GM19240 (cell line): ENCODE results near the gene PCDHGA5.
"Not testable (repeated sequence)": the region's sequence is repeated elsewhere in the genome, so short reads cannot be mapped to it uniquely, and the experiment has no call there.

ENCODE experiments used
- DNase-seq: peaks from one replicate; pipeline ENCODE4 v3.0.0; 2011; ENCODE audit warnings: low spot score; ENCODE audit not compliant: insufficient read length

Gene PCDHGA5

DNA sequence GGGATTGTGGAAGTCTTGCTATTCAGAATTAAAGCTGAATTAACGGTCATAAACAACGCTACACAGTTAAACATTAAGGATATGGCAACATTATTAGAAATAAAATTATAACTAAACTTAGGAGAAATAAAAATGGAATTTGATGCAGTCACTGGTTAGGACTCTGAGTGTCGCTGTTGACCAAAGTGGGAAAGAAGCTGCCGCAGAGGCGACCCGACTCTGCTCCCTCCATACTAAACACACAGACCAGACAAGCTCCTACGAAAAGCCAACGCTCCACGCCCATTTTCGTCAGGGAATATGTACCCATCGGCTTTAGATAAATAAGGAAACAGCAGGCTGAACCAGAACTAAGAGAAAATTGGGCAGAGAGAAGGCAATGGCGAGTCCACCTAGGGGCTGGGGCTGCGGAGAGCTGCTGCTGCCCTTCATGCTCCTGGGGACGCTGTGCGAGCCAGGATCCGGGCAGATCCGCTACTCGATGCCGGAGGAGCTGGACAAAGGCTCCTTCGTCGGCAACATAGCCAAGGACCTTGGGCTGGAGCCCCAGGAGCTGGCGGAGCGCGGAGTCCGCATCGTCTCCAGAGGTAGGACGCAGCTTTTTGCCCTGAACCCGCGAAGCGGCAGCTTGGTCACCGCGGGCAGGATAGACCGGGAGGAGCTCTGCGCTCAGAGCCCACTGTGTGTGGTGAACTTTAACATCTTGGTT is at the start of gene PCDHGA5:
Gene PCDHGA5, plus strand, starts transcription at position 211 of the 709 bp plus-strand sequence. Its CDS starts 169 bp downstream, at position 380.
- DNase-seq: no peak

DNA sequence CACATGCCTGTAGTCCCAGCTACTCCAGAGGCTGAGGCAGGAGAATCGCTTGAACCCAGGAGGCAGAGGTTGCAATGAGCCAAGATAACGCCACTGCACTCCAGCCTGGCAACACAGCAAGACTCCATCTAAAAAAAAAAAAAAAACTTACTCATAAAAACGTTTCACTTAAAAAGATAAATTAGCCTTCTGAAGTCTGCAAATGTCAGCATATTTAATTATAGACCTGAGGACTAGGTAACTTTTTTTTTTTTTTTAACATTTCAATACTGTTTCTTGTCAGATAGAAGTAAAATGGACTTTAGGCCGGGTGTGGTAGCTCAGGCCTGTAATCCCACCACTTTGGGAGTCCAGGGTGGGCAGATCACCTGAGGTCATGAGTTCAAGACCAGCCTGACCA is 47.0 kb upstream of the PCDHGA5 start:
- DNase-seq: not testable (repeated sequence)

DNA sequence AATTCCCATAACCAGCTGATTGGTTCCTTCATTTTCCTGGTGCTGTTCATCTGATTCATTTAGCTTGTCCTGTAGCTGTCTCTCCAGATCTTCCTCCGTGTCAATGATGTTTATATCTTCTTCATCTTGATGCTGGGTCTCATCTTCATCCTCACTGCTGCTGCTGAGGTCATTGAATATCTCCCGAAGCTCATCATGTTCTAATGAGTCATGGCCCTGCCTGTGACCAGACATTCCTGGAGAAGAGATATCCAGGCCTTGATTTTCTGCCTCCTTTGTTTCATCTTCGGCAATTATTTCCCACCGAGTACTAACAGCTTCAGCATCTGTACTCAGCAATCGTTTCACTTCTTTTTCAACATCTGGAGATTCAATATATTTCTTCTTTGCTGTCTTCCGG is 44.8 kb upstream of the PCDHGA5 start:
- DNase-seq: no peak

DNA sequence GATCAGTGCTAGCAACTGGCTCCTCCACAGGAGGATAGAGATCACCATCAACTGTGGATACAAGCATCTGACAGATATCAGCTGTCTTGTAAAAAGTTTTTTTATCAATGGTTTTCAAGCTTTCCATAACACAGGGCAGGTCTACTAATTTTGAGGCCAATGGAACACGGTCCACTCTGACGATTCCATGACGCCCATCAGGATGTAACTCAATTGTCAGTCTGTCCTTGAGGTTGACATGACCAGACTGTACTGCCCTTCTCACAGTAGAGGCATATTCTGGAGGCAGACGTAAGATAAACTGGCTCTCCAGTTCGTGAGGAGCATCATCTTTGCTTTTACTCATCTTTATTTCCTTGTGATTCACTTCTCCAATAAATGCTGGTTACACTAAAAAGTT is 44.3 kb upstream of the PCDHGA5 start:
- DNase-seq: no peak

DNA sequence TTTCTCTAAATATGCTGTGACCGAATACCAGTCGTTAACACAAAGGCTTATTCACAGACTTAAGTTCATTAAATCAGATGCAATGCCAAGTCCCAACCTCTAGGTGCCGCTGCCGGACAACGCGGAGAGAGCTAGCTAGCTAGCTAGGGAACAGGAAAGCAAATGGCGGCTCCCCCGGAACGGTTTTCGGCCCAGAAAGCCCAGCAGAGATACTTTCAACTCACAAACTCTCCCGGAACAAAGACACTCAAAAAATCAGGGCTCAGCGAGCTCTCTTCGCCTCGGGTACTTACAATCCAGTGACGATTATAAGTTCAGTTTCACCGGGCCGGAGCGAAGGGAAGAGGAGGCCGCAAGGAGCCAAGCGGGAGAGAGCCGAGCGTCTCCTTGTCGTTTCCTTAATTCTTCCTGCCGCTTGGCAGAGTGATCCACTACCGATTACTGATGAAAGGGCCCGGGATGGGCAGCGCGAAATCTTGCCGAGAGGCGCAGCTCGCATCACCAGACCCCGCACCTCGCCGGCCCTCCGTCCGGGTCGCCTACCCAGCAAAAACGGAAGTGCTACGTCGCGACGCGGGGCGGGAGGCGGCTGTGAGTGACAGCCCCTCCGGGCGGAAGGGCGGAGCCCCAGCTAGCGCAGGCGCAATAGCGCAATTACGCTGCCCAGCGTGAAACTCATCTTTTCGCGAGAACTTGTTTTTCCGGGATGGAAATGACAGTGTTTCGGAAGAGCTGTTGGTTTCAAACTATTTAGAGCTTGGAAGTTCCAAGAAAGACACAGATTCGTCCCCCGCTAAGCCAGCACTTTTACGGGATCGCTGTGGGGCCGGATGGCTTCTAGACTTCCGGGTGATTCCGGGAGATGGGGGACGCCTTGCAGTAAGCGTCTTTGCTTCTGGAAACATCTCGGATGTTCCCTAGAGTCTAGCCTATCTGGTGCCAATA is 43.5 kb upstream of the PCDHGA5 start, which contains the start of gene TAF7:
Gene TAF7, minus strand, starts transcription at position 560 of the 945 bp plus-strand sequence. CDS start 740 bp downstream, outside the sequence.
- DNase-seq: peak; percentile 59

DNA sequence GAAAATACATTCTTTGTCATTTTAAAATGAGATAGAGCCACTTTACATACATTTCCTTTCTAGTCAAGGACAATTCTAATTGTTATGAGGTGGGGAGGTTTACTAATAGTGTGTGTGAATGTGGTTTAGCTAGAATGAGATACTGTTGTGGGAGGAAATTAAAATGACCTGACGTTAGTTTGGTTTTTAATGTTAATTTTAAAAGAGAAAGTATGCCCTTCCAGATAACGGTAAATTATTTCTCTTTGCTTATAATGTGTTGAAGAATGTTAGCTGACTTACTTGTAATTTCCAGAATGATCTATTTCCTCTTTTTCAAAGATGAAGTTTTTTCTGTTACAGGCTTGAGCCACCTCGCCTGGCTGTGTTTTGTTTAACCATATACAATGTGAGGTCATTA is 41.7 kb upstream of the PCDHGA5 start:
- no peak for DNase-seq

DNA sequence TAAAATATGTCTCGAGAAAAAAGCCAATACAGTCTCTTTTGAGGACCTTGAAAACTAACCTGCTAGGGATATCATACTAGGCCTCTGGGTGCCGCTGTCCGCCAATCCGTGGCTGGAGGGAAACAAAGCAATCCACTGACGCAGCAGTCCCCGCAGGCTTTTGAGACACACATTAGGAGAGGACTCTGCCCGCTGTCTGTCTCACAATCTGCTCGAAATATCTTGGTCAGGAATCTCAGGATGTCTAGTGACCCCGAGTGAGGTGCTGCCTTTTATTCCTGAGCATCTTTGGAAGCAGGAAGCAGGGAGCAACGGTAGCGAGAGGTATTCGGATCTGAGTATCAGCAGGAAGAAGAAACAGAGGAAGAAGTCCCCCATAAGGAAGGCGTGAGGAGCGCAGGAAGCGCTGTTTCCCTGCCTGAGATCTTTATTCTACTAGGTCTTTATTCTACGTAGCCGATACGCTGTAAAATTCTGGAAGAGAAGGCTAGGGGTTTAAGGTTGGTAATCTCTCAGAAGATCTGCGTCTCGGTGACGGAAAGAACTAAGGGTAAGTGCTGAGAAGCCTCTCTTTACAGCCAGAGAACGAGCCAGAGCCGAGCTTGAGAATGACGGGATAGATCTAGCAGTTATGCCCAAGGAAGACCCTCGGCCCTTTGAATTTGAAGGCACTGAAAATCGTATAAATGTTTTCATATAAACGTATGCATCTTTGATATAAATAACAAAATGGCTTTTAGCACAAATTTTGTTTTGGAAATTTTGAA is 37.7 kb upstream of the PCDHGA5 start:
- DNase-seq: no peak

DNA sequence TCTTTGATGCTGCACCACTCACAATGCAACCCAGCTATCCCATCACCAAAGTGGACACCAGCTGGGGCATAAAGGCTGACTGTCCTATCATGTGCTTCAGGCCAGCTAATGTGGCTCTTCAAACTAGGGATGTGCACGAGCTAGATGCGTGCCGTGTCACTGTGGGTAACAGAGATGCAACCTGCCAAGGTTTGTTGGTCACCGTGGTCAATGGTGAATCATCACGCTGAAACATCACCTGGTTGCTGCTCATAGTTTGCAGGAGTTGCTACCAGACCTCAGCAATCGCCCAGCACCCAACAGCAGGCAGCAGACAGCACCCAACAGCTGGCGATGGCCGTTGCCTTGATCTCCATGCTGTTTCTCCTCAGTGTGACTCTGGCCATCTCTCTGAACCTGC is 35.7 kb upstream of the PCDHGA5 start:
- DNase-seq: no peak

DNA sequence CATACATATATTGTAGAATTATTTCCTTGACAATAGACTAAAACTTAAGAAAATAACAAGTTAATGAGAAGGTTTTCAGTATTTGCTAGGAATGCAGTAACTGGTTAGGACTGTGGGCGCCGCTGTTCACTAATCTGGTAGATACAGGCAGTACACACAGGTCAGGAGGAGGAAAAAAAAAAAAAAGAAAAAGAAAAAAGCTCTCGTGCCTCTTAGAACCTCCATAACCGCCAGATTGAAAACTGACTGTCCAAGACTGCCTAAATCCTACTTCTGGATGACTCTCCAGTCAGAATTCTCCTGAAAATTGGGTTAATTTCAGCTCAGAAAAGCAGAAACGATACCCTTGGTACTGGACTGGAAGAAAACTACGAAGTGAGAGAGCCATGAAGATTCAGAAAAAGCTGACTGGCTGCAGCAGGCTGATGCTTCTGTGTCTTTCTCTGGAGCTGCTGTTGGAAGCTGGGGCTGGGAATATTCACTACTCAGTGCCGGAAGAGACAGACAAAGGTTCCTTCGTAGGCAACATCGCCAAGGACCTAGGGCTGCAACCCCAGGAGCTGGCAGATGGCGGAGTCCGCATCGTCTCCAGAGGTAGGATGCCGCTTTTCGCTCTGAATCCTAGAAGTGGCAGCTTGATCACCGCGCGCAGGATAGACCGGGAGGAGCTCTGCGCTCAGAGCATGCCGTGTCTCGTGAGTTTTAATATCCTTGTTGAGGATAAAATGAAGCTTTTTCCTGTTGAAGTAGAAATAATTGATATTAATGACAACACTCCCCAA is 33.5 kb upstream of the PCDHGA5 start, which contains the start of gene PCDHGA1:
Gene PCDHGA1, plus strand, starts transcription at position 216 of the 782 bp plus-strand sequence.
- DNase-seq: no peak

DNA sequence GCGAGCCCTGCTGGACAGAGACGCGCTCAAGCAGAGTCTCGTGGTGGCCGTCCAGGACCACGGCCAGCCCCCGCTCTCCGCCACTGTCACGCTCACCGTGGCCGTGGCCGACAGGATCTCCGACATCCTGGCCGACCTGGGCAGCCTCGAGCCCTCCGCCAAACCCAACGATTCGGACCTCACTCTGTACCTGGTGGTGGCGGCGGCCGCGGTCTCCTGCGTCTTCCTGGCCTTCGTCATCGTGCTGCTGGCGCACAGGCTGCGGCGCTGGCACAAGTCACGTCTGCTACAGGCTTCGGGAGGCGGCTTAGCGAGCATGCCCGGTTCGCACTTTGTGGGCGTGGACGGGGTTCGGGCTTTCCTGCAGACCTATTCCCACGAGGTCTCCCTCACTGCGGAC is 31.4 kb upstream of the PCDHGA5 start:
- not testable (repeated sequence) for DNase-seq

DNA sequence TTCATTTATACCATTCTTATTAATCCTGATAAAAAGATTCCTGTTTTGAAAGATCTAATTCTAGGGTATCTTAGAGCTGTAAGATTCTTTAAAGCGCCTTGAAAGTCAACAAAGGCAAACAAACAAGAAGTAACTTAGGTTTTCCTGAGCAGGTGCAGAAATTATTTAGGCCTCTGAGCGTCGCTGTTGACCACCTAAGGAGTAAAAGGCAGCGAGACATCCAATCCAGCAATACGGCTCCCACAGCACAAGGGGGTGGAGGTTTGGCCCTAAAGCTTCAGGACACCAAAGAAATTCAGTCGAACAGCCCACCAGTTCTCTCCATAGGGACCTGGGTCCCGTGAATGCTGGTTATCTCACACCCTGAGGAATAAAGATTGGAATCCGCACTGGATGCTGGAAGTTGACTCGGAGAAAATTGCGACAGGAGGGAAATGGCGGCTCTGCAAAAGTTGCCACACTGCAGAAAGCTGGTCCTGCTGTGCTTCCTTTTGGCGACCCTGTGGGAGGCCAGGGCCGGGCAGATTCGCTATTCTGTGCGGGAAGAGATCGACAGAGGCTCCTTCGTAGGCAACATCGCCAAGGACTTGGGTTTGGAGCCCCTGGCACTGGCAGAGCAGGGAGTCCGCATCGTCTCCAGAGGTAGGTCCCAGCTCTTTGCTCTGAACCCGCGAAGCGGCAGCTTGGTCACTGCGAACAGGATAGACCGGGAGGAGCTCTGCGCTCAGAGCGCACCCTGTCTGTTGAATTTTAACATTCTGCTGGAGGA is 25.2 kb upstream of the PCDHGA5 start, which contains the start of gene PCDHGA2:
Gene PCDHGA2, plus strand, starts transcription at position 223 of the 769 bp plus-strand sequence.
- DNase-seq: no peak

DNA sequence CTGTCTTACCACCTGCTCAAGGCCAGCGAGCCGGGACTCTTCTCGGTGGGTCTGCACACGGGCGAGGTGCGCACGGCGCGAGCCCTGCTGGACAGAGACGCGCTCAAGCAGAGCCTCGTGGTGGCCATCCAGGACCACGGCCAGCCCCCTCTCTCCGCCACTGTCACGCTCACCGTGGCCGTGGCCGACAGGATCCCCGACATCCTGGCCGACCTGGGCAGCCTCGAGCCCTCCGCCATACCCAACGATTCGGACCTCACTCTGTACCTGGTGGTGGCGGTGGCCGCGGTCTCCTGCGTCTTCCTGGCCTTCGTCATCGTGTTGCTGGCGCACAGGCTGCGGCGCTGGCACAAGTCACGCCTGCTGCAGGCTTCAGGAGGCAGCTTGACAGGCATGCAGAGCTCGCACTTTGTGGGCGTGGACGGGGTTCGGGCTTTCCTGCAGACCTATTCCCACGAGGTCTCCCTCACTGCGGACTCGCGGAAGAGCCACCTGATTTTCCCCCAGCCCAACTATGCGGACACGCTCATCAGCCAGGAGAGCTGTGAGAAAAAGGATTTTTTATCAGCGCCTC is 23.1 kb upstream of the PCDHGA5 start:
- DNase-seq: not testable (repeated sequence)

DNA sequence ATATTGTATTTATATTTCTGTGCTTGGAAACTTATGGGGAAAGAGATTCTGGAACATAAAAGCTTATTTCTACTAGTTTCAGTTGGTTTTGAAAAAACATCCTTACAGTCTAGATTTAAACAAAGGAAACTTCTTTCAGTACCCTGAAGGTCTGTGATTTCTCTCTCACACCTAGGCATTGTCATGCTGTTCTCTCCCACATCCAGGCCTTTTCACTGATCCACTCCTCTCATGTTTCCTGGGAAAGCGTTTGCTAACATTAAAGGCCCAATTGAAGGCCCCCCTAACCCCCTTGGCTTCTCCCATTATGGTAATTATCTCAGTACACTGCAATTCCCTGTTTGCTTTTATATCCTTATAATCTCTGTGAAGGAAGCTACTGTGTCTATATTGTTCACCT is 21.2 kb upstream of the PCDHGA5 start:
- no peak for DNase-seq

DNA sequence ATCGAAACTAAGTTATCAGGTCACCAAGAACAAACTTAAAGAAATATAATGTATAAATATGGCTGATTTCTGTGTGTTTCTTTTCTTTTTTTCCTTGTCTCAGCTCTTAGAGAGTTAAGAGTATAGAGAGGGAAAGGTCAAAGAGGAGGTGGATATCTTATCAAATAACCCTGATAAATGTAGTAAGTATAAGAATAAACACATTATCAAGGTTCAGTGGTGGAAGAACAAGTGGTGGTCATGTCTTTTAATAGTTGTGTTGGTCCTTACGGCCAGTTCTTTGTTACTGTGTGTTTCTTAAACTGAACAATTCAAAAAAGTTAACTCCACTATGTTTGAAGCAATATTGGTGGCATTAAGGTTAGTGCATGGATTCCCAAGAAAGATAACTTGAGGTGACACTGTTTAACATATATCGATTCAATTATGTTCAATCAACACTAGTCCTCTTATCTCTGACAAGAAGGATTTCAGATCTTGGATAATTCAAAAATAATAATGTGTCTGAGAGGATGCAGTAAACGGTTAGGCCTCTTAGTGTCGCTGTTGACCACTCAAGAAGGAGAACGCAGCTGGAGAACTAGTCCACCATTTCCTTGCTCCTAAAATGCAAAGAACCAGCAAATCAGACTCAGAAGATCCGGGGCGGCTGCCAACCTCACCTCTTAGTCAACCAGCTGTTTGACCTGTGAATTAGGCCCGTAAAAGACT is 20.6 kb upstream of the PCDHGA5 start, which contains the start of gene PCDHGA3:
Gene PCDHGA3, plus strand, starts transcription at position 588 of the 711 bp plus-strand sequence. CDS start 205 bp downstream, outside the sequence.
- no peak for DNase-seq

DNA sequence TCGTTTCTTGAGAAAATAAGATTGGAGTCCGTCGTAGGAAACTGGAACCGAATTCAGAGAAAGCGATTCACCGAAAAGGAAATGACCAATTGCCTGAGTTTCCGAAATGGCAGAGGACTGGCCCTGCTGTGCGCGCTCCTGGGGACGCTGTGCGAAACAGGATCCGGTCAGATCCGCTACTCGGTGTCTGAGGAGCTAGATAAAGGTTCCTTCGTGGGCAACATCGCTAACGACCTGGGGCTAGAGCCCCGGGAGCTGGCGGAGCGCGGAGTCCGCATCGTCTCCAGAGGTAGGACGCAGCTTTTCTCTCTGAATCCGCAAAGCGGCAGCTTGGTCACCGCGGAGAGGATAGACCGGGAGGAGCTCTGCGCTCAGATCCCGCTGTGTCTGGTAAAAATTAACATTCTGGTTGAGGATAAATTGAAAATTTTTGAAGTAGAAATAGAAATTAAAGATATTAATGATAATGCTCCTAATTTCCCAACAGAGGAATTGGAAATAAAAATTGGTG is 20.0 kb upstream of the PCDHGA5 start:
- DNase-seq: no peak

DNA sequence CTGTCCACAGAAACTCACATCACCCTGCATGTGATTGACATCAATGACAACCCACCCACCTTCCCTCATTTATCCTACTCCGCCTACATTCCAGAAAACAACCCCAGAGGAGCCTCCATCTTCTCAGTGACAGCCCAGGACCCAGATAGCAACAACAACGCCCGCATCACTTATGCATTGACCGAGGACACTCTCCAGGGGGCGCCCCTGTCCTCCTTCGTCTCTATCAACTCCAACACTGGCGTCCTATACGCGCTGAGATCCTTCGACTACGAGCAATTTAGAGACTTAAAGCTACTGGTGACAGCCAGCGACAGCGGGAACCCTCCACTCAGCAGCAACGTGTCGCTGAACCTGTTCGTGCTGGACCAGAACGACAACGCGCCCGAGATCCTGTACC is 18.6 kb upstream of the PCDHGA5 start:
- DNase-seq: no peak

DNA sequence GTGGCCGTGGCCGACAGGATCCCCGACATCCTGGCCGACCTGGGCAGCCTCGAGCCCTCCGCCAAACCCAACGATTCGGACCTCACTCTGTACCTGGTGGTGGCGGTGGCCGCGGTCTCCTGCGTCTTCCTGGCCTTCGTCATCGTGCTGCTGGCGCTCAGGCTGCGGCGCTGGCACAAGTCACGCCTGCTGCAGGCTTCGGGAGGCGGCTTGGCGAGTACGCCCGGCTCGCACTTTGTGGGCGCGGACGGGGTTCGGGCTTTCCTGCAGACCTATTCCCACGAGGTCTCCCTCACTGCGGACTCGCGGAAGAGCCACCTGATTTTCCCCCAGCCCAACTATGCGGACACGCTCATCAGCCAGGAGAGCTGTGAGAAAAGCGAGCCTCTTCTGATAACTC is 17.9 kb upstream of the PCDHGA5 start:
- not testable (repeated sequence) for DNase-seq

DNA sequence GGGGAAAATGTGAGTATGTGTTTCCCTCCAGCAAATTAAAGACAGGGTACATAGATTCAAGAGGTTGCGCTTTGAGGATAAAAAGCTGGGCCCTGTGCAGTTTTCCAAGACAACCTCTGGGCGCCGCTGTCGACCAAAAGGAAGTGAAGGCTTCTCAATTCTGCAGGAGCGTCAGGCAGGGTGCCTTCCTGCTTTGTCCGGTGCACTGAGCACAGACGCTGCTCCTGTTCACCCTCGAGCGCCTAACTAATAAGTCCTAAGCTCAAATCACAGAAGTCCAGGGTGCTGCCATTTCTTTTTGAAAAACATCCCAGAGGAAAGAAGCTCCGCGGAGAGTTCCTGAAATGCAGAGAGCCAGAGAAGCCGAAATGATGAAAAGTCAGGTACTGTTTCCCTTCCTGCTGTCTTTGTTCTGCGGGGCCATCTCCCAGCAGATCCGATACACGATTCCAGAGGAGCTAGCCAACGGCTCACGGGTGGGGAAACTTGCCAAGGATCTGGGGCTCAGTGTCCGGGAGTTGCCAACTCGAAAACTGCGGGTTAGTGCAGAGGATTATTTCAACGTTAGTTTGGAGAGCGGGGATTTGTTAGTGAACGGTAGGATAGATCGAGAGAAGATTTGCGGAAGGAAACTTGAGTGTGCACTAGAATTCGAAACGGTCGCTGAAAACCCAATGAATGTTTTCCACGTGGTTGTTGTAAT is 13.9 kb upstream of the PCDHGA5 start, which contains the start of gene PCDHGB1:
Gene PCDHGB1, plus strand, starts transcription at position 183 of the 703 bp plus-strand sequence. Its CDS starts 162 bp downstream, at position 345.
- no peak for DNase-seq
